ENCODE data around the gene ESPNL.
"Not testable (repeated sequence)": the region's sequence is repeated elsewhere in the genome, so short reads cannot be mapped to it uniquely, and the experiment has no call there.

ESPNL gene

DNA sequence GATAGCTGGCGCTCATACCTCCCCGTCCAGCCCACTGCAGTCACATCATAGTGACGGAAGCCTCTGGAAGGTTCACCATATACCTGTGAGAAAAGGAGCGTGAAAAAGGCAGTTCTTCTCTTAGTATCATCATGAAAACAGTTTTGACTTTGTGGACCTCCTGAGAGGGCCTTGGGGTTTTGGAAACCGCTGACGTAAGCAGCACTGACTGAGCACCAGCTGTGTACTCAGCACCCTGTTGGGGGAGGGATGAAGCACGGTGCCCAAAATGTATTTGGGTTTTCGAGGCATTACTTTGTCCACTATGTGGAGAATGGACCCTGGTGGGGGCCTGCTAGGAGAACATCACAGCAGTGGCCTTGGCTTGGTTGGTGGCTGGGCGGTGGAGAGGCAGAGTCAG is 33.9 kb upstream of the ESPNL start:
- no peak for DNase-seq (ENCODE audit: low read depth)
- no peak for TF ChIP-seq POLR2A (IDR thresholded peaks at IDR 0.05; ENCODE audit: extremely low read depth, insufficient read length)
- no peak for TF ChIP-seq CTCF (IDR thresholded peaks at IDR 0.05; ENCODE audit: low read depth, low read length)
- no peak for TF ChIP-seq MYC (IDR thresholded peaks at IDR 0.05; ENCODE audit: low read depth, low read length)
- TF ChIP-seq MAX (IDR thresholded peaks at IDR 0.05; ENCODE audit: low read depth, low read length) = no peak
- no peak overlapping the region for H3K4me3 ChIP-seq (ENCODE audit: low read depth, low read length)

DNA sequence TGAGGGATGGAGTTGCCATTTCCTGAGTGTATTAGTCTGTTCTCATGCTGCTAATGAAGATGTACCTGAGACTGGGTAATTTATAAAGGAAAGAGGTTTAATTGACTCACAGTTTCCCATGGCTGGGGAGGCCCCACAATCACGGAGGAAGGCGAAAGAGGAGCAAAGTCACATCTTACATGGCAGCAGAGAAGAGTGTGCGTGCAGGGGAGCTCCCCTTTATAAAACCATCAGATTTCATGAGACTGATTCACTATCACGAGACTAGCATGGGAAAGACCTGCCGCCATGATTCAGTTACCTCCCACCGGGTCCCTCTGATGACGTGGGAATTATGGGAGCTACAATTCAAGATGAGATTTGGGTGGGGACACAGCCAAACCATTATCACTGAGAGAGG is 33.4 kb upstream of the ESPNL start:
- H3K4me3 ChIP-seq (ENCODE audit: low read depth, low read length); DNase-seq (ENCODE audit: low read depth): not testable (repeated sequence)

- TF ChIP-seq MAX (IDR thresholded peaks at IDR 0.05; ENCODE audit: low read depth, low read length) (no peak), CTCF (IDR thresholded peaks at IDR 0.05; ENCODE audit: low read depth, low read length) (no peak), MYC (IDR thresholded peaks at IDR 0.05; ENCODE audit: low read depth, low read length) (no peak), POLR2A (IDR thresholded peaks at IDR 0.05; ENCODE audit: extremely low read depth, insufficient read length) (no peak)
- DNase-seq (ENCODE audit: low read depth) = no peak
- H3K4me3 ChIP-seq (ENCODE audit: low read depth, low read length) = no peak overlapping the region
These were observed 32.2 kb upstream of the ESPNL start for GRCh38 chr2:238067939-238068338.

- no peak for DNase-seq (ENCODE audit: low read depth)
- H3K4me3 ChIP-seq (ENCODE audit: low read depth, low read length) = no peak overlapping the region
- TF ChIP-seq MYC (IDR thresholded peaks at IDR 0.05; ENCODE audit: low read depth, low read length) (no peak), CTCF (IDR thresholded peaks at IDR 0.05; ENCODE audit: low read depth, low read length) (no peak), MAX (IDR thresholded peaks at IDR 0.05; ENCODE audit: low read depth, low read length) (no peak), POLR2A (IDR thresholded peaks at IDR 0.05; ENCODE audit: extremely low read depth, insufficient read length) (no peak)
These were observed 31.0 kb upstream of the ESPNL start for GRCh38 chr2:238069021-238069709.

GRCh38 chr2:238069877-238070276 is 30.3 kb upstream of the ESPNL start:
- no peak overlapping the region for H3K4me3 ChIP-seq (ENCODE audit: low read depth, low read length)

More at GRCh38 chr2:238069877-238070276, 30.3 kb upstream of the ESPNL start:
- TF ChIP-seq POLR2A (IDR thresholded peaks at IDR 0.05; ENCODE audit: extremely low read depth, insufficient read length) (no peak), MYC (IDR thresholded peaks at IDR 0.05; ENCODE audit: low read depth, low read length) (no peak), MAX (IDR thresholded peaks at IDR 0.05; ENCODE audit: low read depth, low read length) (no peak), CTCF (IDR thresholded peaks at IDR 0.05; ENCODE audit: low read depth, low read length) (no peak)
- DNase-seq (ENCODE audit: low read depth) = no peak
